H1 (cell line): ENCODE data around the gene CCNY.

Experiments
- CHD1 ChIP-seq: IDR thresholded peaks from 2 replicates; pipeline ENCODE4 v1.6.1; 2012; ENCODE audit warnings: low read depth, low read length, improper control_type of control experiment
- CTCF ChIP-seq, 3 experiments: IDR thresholded peaks; 1 replicate in 2 of 3; 2 replicates in 1 of 3; pipeline versions ENCODE4 v1.5.1 to v1.6.1; 2011; ENCODE audit warnings: low read length in 3 of 3, mild to moderate bottlenecking in 3 of 3, inconsistent platforms in 2 of 3, low read depth in 1 of 3, moderate library complexity in 1 of 3; ENCODE audit not compliant: insufficient read depth in 1 of 3; ENCODE audit errors: control extremely low read depth in 1 of 3
- EZH2 ChIP-seq: fragments of 200-600 bp; sonication (generic); IDR thresholded peaks from 2 replicates; pipeline ENCODE4 v1.7.1; 2012; ENCODE audit warnings: low read depth, mild to moderate bottlenecking, moderate library complexity, low read length, inconsistent platforms; ENCODE audit not compliant: severe bottlenecking
- FOSL1 ChIP-seq: IDR thresholded peaks from 2 replicates; pipeline ENCODE4 v1.6.1; 2011; ENCODE audit warnings: mild to moderate bottlenecking, low read depth, low read length, moderate library complexity; ENCODE audit not compliant: insufficient read depth
- MAX ChIP-seq: IDR thresholded peaks from 2 replicates; pipeline ENCODE4 v1.6.1; 2012; ENCODE audit warnings: inconsistent platforms
- POLR2A ChIP-seq, 2 experiments: IDR thresholded peaks; 1 replicate in 1 of 2; 2 replicates in 1 of 2; pipeline ENCODE4 v1.6.1; 2011; ENCODE audit warnings: low read depth in 2 of 2, low read length in 2 of 2, mild to moderate bottlenecking in 2 of 2; ENCODE audit errors: control extremely low read depth in 1 of 2
- POLR2AphosphoS5 ChIP-seq: IDR thresholded peaks from 2 replicates; pipeline ENCODE4 v1.6.1; 2011; ENCODE audit warnings: low read depth, low read length
- RAD21 ChIP-seq, 2 experiments: IDR thresholded peaks in 1 of 2; conservative IDR thresholded peaks in 1 of 2; 2 replicates each; pipeline ENCODE4 v1.6.1; 2011; ENCODE audit warnings: low read depth in 2 of 2, low read length in 2 of 2, improper control_type of control experiment in 1 of 2, inconsistent platforms in 1 of 2, mild to moderate bottlenecking in 1 of 2, moderate library complexity in 1 of 2
- RFX5 ChIP-seq: IDR thresholded peaks from 2 replicates; pipeline ENCODE4 v1.6.1; 2011; ENCODE audit warnings: low read depth, low read length, improper control_type of control experiment, borderline replicate concordance
- SRF ChIP-seq: IDR thresholded peaks from 2 replicates; pipeline ENCODE4 v1.6.1; 2011; ENCODE audit warnings: mild to moderate bottlenecking, low read depth, low read length, moderate library complexity
- TAF1 ChIP-seq: IDR thresholded peaks from 2 replicates; pipeline ENCODE4 v1.6.1; 2011; ENCODE audit warnings: mild to moderate bottlenecking, low read depth, low read length
- ZNF274 ChIP-seq: IDR thresholded peaks from 2 replicates; pipeline ENCODE4 v1.7.0; 2012; ENCODE audit warnings: low read length, borderline replicate concordance; ENCODE audit errors: extremely low read depth

- no peak for TF ChIP-seq CTCF (IDR thresholded peaks at IDR 0.05; ENCODE audit: control extremely low read depth in 1 of 3, insufficient read depth in 1 of 3, low read depth in 1 of 3, low read length in 3 of 3)
- TF ChIP-seq ZNF274: no peak
- TF ChIP-seq MAX: no peak
- TF ChIP-seq FOSL1: no peak
- no peak for TF ChIP-seq POLR2A (IDR thresholded peaks at IDR 0.05; ENCODE audit: control extremely low read depth in 1 of 2, low read depth in 2 of 2, low read length in 2 of 2)
- TF ChIP-seq TAF1: no peak
- TF ChIP-seq RAD21 (IDR thresholded peaks at IDR 0.05 in 1 of 2, conservative IDR thresholded peaks at IDR 0.05 in 1 of 2; ENCODE audit: low read depth in 2 of 2, low read length in 2 of 2): no peak
- no peak for TF ChIP-seq SRF
- no peak for TF ChIP-seq RFX5
- TF ChIP-seq CHD1: no peak
- no peak for TF ChIP-seq POLR2AphosphoS5
- no peak for TF ChIP-seq EZH2
Measured at GRCh38 chr10:35581655-35582054, 245.3 kb downstream of the CCNY start.
